Inferior parietal cortex (tissue), 1 donor: ENCODE measurements around the gene LCN15.
"Not testable (repeated sequence)": the region's sequence is repeated elsewhere in the genome, so short reads cannot be mapped to it uniquely, and the experiment has no call there.

Experiments
- DNase-seq: peaks from one replicate; pipeline ENCODE4 v3.0.0-alpha.2; 2016; ENCODE audit errors: extremely low spot score

The LCN15 gene, protein sequence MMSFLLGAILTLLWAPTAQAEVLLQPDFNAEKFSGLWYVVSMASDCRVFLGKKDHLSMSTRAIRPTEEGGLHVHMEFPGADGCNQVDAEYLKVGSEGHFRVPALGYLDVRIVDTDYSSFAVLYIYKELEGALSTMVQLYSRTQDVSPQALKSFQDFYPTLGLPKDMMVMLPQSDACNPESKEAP

DNA sequence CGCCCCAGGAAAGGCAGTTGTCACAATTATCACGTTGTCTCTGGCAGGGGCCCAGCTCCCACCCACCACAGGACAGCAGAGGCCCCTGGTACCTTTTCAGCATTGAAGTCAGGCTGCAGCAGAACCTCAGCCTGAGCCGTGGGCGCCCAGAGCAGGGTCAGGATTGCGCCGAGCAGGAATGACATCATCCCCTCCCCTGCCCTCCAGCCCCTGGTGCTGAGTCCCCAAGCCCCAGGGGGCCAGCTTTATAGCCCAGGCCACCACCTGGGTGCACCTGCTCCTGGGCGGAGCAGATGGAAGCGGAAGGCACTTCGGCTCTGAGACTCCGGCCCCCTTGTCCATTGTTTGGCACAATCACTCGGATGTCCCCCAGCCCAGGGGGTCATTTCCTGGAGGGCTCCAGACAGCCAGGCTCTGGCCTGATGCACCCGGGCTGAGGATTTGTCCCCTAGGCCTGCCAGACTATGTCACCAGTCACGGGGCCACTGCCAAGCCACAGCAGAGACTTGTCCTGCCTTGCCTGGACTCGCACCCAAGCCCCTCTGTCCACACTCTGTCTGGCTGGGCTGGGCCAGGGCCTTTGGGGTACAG, at the start of gene LCN15:
Gene LCN15, minus strand, starts transcription at position 218 of the 591 bp plus-strand sequence. Its CDS starts 30 bp downstream, at position 188.
- DNase-seq: no peak

DNA sequence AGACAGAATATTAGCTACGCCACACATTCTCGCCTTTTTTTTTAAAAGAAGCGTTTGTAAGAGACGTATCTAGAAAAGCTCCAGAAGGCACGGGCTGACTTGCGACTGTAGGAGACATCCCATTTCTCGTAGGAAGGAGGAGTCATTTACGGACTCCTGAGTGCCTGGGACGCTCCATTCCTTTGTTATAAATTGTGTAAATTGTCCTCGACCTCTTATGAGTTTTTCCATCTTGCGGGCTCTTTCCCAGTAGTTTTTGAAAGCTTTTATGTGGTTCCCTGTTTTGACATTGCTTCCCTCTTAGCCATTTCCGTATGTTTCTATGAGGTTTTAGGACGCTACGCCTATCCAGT, 44.5 kb upstream of the LCN15 start:
- DNase-seq: no peak

DNA sequence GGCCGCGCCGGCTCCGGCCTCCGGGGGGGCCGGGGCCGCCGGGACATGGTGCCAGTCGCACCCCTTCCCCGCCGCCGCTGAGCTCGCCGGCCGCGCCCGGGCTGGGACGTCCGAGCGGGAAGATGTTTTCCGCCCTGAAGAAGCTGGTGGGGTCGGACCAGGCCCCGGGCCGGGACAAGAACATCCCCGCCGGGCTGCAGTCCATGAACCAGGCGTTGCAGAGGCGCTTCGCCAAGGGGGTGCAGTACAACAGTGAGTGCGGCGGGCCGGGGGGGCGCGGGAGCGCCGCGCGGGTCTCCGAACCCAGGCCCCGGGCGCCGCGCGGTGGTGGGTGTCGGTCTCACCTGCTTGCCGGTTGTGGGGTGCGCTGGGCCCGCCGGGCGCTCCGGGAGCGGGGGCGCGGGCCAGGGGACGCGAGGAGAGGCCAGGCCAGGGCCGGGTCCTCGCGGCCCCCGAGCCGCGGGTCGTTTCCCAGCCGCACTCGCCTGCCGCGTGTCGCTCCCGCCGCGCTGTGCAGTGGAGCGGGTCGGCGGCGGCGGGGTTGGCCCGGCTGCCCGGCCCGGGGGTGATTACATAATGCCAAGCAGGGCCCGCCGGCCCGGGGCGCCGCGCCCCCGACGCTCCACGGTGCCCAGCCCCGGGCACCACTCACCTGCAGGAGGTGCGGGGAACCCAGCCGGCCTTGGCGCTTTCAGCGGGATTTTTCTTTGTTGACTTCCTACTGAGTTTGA, 43.9 kb upstream of the LCN15 start:
- no peak for DNase-seq

DNA sequence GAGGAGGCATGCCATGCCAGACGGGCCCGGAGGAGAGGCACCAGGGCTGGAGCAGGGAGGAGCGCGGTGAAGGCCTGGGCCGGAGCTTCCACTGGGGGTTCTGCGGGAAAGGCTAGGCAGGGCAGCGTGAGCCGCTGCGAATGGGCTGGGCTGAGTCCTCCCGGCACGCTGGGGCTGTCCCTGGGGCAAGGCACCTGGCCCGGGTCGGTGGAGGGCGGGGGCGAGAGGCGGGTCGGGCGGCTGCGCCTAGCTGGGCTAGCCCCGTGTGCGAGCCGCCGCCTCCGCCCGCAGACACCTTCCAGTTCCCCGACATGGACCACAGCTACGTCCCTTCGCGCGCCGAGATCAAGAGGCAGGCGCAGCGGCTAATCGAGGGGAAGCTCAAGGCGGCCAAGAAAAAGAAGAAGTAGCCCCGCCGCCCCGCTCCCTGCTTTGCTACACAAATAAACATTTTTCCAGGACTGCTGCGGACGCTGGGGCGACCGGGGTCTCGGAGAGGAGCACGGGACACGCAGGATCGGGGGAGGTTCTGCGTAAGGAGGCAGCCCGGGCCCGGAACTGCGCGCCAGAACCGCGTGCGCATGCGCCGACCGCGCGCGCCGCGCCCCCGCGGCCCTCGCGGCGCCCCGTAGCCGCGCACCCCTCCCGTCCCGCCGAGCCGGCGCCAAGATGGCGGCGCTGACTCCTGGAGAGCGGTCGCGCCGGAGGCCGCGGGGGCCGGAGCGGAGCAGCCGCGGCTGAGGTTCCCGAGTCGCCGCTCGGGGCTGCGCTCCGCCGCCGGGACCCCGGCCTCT, 43.2 kb upstream of the LCN15 start, which contains the start of gene RABL6:
Gene RABL6, plus strand, starts transcription at position 668 of the 794 bp plus-strand sequence. CDS start 249 bp downstream, outside the sequence.
- peak; percentile 60 for DNase-seq

DNA sequence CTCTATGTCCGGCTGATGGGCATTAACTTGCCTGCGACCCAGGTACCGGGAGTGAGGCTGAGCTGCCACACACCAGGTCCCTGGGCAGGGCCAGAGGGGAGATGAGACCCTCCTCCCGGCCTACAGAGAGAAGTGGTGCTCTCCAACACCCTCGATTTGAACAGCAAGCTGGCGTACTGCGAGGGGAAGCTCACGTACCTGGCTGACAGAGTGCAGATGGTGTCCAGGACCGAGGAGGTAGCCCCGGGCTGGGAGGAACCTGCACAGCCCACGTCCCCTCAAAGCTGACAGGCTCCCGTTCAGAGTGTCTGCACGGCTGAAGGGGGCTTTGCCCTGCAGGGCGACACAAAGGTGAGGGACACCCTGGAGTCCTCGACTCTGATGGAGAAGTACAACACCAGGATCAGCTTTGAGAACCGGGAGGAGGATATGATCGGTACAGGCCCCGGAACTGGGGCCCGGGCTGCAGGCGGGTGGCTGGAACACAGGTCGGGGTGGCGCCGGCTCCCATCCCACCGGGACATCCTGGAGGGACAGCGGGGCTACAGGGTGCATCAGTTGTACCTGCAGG, 42.4 kb upstream of the LCN15 start:
- DNase-seq: no peak

DNA sequence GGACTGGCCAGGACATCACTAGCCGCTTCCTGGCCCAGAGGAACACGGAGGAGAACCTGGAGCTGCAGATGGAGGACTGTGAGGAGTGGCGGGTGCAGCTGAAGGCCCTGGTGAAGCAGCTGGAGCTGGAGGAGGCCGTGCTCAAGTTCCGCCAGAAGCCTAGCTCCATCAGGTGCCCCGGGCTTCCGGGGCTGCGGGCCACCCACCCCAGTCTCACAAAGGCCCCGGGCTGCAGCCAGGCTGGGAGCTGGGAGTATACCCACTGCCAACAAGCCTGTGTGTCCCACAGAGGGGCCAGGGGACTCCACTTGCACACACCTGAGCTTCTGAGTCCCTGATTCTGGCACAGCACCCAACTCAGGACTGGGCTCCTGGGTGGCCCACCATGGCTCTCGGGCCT, 41.7 kb upstream of the LCN15 start:
- no peak for DNase-seq

DNA sequence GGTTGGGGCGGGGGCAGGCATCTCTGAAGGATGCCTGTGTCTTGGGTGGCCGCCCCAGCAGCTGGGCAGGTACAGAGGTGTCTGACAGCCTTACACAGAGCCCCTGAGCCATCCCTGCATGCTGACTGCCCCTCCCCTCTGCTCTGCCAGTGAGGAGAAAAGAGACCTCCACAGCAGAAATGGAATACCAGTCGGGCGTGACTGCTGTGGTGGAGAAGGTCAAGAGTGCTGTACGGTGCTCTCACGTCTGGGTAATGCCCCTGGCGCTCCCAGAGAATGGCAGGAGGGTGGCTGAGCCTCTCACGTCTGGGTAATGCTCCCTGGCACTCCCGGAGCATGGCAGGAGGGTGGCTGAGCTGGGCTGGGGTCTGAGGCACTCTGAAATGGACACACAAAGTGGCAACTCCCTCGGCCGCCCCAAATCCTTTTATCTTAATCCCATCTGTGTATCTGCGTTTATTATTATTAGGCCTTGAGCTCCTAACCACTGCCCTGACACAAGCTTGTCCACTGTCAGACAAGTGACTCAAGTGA, 41.0 kb upstream of the LCN15 start:
- no peak for DNase-seq

DNA sequence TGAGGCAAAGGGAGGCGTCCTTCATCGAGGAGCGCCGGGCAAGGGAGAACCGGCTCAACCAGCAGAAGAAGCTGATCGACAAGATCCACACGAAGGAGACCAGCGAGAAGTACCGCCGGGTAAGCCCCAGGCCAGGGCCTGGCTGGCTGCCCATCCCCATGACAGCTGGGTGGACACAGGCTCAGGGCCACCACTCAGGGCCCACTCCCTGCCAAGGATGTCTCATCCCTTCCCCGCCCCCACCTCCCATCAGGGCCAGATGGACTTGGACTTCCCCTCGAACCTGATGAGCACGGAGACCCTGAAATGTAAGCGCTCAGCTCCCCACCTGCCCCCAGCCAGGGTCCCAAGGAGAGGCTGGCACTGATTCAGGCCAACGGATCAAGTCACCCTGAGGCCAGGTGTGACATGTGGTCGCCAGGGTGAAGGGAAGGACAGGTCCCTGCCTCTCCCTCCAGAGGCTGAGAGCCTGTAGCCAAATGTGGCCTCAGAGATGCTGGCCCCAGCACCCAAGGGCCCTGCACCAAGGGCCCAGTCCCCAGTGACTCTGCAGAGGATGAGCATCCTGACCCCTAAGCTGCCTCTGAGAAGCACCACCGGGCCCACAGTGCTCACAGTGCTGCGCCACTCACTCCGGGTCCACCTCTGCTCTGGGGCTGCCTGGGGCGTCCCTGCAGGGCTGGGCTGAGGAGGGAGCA, 40.3 kb upstream of the LCN15 start:
- DNase-seq: no peak

DNA sequence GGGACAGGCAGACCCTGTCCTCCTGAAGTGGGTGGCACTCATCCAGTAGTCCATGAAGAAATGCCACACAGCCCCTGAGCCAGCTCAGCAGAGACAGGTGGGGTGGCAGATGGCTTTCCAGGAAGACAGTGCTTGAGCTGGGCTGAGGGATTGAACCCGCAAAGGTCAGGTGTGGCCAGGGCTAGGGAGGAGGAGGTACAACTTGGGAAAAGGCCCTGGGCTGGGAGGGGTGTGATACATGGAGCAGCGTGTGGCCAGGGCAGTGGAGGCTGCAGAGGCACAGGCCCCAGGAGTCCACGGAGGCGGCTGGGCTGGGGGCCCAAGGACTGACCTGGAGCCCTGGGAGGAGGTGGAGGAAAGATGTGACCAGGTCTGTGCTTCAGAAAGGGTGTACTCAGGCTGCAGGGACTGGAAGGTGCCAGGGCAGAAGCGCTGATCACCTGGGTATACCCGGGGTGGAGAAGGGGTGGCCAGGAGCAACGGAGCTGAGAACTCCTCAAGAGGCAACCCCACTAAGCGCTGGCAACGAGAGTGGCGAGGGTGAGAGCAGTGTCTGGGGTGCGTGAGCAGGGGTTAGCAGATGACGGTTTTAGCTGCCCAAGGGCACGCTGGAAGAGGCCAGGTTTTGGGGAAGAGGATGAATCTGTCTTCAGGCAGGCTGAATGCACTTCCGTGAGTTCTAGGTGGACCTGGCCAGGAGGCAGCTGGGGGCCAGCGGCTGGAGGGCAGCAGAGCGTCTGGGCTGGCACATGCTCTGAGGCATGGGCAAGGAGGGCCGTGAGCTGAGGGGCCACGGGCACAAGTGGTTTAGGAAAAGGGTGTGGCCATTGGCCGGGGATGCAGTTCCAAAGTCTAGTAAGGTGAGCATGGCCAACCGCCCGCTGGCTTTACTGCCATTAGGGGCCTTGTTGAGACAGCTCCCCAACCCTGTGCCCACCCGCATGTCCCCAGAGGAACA, 39.5 kb upstream of the LCN15 start:
- DNase-seq: no peak

DNA sequence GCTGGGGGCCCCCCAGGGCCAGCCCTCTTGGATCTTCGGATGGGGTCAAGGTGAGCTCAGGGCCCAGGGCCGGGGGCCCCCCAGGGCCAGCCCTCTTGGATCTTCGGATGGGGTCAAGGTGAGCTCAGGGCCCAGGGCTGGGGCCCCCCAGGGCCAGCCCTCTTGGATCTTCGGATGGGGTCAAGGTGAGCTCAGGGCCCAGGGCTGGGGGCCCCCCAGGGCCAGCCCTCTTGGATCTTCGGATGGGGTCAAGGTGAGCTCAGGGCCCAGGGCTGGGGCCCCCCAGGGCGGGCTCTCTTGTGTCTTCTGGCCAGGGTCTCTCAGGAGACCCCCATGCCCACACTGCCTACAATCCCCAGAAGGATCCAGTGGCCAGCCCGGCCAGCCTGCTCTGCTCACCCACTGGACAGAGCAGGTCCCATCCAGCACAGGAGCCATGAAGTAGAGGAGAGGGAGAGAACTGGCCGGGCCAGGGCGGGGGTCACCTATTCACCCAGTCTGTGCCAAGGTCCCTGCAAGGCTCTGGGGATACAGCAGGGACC, 38.8 kb upstream of the LCN15 start:
- not testable (repeated sequence) for DNase-seq

DNA sequence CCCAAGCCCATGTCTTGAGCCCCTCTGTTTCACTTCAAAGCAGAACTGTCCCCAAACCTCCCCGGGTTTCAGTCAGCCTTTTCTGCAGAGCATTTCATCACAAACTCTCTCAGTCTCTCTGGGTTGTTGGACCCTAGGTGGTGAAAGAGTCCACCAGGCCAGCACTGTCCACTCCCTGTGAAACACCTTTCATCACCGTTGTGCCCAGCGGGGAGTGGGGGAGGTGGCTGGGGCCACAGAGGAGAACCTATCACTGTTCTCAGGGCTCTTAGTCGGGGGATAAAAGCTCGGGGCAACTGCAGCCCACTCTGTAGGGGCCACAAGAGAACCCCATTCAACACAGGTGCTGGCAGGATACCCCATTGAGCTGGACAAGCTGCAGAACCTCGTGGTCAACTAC, 38.0 kb upstream of the LCN15 start:
- no peak for DNase-seq

DNA sequence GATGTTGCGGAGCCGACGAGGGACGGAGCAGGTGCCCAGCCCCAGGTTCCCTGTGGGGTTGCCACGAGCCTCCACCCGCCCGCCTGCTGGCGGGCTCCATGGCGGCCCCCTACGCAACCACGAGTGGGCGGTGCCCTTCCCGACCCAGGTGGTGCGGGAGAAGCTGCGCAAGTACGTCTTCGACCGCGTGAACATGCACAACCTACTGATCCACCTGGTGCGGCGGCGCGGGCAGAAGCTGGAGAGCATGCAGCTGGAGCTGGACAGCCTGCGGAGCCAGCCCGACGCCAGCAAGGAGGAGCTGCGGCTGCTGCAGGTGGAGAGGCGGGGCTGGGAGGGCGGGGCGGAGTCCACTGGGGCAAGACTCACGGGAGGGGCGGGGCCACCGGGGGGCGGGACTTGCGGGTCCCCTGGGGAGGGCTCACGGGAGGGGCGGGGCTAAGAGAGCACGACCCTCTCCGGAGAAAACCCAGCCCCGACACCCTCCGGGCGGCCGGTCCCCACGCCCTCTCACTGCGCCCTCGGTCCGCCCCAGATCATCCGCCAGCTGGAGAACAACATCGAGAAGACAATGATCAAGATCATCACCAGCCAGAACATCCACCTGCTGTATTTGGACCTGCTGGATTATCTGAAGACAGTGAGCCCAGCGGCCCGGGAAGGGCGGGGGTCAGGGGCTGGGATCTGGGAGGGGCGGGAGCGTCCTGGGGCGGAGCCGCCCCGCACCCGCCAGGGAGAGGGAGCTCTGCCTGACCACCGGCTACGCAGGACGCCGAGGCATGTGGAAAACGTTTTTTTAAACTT, 35.7 kb upstream of the LCN15 start:
- DNase-seq: no peak

DNA sequence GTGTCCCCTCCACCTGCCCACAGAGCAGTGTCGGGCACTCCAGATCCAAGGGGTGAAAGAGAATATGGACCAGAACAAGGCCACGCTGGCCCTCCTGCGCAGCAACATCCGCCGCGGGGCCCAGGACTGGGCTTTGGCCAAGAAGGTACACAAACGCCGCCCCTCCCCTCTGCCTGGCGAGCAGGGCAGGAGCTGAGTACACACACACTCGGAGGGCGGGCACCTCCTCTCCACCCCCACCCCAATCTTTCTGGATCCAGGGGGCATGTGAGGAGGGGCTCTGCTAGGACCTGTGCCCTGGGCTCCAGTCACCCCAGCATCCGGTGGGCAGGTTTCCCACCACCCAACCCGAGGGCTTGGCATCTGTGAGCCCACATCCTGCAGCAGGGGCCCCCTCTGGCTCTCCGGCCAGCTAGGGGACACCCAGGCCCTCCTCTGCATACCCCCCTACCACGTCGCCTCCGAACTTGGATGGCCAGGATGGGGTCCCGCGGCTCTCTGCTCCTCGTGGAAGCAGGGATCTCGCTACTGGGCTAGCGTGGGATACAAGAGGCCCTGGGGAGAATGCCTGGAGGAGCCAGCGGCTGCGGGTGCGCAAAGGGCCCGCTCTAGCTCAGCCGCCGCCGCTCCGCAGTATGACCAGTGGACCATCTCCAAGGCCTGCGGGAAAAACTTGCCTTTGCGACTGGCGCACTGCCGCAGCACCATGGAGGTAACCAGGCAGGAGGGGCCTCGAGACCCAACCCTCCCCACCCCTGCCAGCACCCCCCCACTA, 34.9 kb upstream of the LCN15 start:
- DNase-seq: no peak

DNA sequence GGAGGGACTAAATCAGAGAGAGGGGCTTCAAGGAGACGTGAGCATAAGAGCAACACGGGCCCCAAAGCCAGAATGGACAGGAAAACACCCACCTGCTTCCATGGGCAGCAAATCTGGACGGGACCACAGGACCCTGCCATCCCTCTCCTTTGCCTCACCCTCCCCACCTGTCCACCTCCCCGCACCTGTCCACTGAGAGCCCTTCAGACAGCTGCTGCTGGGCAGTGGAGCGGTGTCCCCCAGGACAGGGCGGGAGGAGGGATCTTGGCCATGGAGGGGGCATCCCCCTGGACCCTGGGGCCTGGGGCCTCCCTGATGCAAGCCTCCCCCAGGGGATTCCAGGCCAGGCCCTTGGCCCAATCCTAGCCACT, 34.4 kb upstream of the LCN15 start:
- no peak for DNase-seq

DNA sequence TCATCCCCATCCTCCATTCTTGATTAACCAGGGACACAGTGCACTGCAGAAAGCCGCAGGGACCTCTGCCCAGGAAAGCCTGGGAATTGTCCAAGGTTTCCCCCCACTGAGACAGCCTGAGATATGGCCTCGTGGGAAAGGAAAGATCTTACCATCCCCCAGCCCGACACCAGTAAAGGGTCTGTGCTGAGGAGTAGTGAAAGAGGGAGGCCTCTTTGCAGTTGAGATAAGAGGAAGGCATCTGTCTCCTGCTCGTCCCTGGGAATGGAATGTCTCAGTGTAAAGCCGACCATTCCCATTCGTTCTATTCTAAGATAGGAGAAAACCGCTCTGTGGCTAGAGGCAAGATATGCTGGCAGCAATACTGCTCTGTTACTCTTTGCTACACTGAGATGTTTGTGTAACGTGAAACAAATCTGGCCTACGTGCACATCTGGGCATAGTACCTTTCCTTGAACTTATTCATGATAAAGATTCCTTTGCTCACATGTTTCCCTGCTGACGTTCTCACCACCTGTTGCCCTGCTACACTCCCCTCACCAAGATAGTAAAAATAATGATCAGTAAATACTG, 32.5 kb upstream of the LCN15 start:
- DNase-seq: not testable (repeated sequence)

DNA sequence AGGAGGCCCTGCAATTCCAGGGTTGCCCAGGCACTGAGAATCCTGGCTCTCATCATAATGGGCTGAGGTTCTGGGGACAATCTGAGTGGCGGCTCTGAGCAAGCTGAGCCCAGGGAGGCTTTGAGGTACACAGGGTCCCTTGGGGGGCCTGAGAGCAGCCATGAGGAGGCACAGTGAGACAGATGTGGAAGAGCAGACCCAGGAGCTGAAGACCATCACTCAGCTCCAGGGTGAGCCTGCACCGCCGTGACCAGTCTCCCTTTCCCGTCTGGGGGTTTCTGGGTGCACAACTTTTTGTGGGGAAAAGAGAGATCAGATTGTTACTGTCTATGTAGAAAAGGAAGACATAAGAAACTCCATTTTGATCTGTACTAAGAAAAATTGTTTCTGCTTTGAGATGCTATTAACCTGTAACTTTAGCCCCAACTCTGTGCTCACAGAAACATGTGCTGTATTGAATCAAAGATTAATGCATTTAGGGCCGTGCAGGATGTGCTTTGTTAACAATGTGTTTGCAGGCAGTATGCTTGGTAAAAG, 32.0 kb upstream of the LCN15 start, which contains the start of gene CCDC183:
Gene CCDC183, plus strand, starts transcription at position 101 of the 537 bp plus-strand sequence. Its CDS starts 60 bp downstream, at position 161.
- no peak for DNase-seq

DNA sequence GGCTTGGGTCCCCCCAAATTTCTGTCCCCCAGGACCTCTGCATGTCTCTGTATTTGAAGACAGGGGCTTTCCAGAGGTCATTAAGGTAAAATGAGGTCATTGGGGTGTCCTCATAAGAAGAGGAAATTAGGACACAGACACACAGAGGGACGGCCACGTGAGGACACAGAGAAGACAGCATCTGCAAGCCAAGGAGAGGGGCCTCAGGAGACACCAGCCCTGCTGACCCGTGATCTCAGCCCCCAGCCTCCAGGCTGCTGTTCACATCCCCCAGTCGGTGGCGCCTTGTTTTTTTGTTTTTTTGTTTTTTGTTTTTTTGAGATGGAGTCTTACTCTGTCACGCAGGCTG, 30.7 kb upstream of the LCN15 start:
- no peak for DNase-seq
